ENCODE data around the gene C13orf42.

GRCh38 chr13:51146667-51147066 lies 35.6 kb upstream of the C13orf42 start:
- no peak for TF ChIP-seq SP1 (IDR thresholded peaks at IDR 0.05; ENCODE audit: low read depth, low read length)
- no peak for TF ChIP-seq DPF2 (IDR thresholded peaks at IDR 0.05)
- no peak for TF ChIP-seq CHD2 (IDR thresholded peaks at IDR 0.05; ENCODE audit: borderline replicate concordance, low read depth, low read length)
- no peak for TF ChIP-seq HCFC1 (IDR thresholded peaks at IDR 0.05; ENCODE audit: low read length)
- TF ChIP-seq HDAC2 (IDR thresholded peaks at IDR 0.05), result no peak
- no peak for TF ChIP-seq EP300 (IDR thresholded peaks at IDR 0.05; ENCODE audit: borderline replicate concordance in 1 of 2, control insufficient read depth in 1 of 2, low read depth in 2 of 2, low read length in 2 of 2)
- TF ChIP-seq FOS (IDR thresholded peaks at IDR 0.05; ENCODE audit: borderline replicate concordance, extremely low read depth, insufficient read length), result no peak
- TF ChIP-seq CTCF (IDR thresholded peaks at IDR 0.05 in 2 of 3, conservative IDR thresholded peaks at IDR 0.05 in 1 of 3; ENCODE audit: control insufficient read depth in 2 of 3, extremely low read depth in 1 of 3, insufficient read depth in 1 of 3, low read depth in 3 of 3, low read length in 3 of 3), result no peak
- no peak for TF ChIP-seq ZNF384 (IDR thresholded peaks at IDR 0.05; ENCODE audit: borderline replicate concordance, low read depth, low read length)
- no peak for TF ChIP-seq BCL11A (IDR thresholded peaks at IDR 0.05; ENCODE audit: low read depth, low read length)
- no peak for TF ChIP-seq POLR2AphosphoS5 (IDR thresholded peaks at IDR 0.05; ENCODE audit: low read length)
- no peak for TF ChIP-seq NR2C1 (IDR thresholded peaks at IDR 0.05)

Measured in GM12878 (cell line).